Astrocyte of the hippocampus (primary cell): Measurements from ENCODE around the gene POLR1A.

Experiments
- DNase-seq: peaks from one replicate; pipeline ENCODE4 v3.0.0; 2011; ENCODE audit warnings: low read depth, low spot score

Gene POLR1A

GRCh38 chr2:86037795-86038192, 67.9 kb downstream of the POLR1A start:
- DNase-seq = no peak

GRCh38 chr2:86037141-86037794, 68.4 kb downstream of the POLR1A start:
- DNase-seq = peak; percentile 43

GRCh38 chr2:86036669-86037138, 69.0 kb downstream of the POLR1A start:
- DNase-seq = no peak

- peak; percentile 67 for DNase-seq
Observed at GRCh38 chr2:86035883-86036668, 69.6 kb downstream of the POLR1A start.

- DNase-seq = no peak
Observed at GRCh38 chr2:86035376-86035882, 70.3 kb downstream of the POLR1A start.

- no peak for DNase-seq
Observed at GRCh38 chr2:86033751-86034692, 71.7 kb downstream of the POLR1A start.

- DNase-seq = no peak
Observed at GRCh38 chr2:86032861-86033595, 72.7 kb downstream of the POLR1A start.

- no peak for DNase-seq
Observed at GRCh38 chr2:86031606-86032005, 74.1 kb downstream of the POLR1A start.

- no peak for DNase-seq
Observed at GRCh38 chr2:86031151-86031550, 74.5 kb downstream of the POLR1A start.

GRCh38 chr2:86029873-86030272, 75.8 kb downstream of the POLR1A start:
- no peak for DNase-seq

GRCh38 chr2:86028766-86029381, 76.8 kb downstream of the POLR1A start:
- no peak for DNase-seq

- no peak for DNase-seq
Observed at GRCh38 chr2:86027922-86028765, 77.5 kb downstream of the POLR1A start.

GRCh38 chr2:86027196-86027921, 78.3 kb downstream of the POLR1A start:
- DNase-seq = no peak

- no peak for DNase-seq
Observed at GRCh38 chr2:86026744-86027065, 79.0 kb downstream of the POLR1A start.

- DNase-seq = no peak
Observed at GRCh38 chr2:86025976-86026743, 79.5 kb downstream of the POLR1A start.

- DNase-seq = no peak
Observed at GRCh38 chr2:86025229-86025820, 80.4 kb downstream of the POLR1A start.

- DNase-seq = no peak
Observed at GRCh38 chr2:86023366-86023712, 82.3 kb downstream of the POLR1A start.
